GM19239 (cell line): ENCODE measurements around the gene RHO.
"Not testable (repeated sequence)": the region's sequence is repeated elsewhere in the genome, so short reads cannot be mapped to it uniquely, and the experiment has no call there.

Experiments used
- DNase-seq: peaks from one replicate; pipeline ENCODE4 v3.0.0; 2011; ENCODE audit warnings: low spot score; ENCODE audit not compliant: insufficient read length
- FAIRE-seq: peaks from 2 replicates; lab custom pipeline; 2011; peaks lifted over from hg19 to GRCh38; lab: Jason Lieb, UNC

RHO gene

DNA sequence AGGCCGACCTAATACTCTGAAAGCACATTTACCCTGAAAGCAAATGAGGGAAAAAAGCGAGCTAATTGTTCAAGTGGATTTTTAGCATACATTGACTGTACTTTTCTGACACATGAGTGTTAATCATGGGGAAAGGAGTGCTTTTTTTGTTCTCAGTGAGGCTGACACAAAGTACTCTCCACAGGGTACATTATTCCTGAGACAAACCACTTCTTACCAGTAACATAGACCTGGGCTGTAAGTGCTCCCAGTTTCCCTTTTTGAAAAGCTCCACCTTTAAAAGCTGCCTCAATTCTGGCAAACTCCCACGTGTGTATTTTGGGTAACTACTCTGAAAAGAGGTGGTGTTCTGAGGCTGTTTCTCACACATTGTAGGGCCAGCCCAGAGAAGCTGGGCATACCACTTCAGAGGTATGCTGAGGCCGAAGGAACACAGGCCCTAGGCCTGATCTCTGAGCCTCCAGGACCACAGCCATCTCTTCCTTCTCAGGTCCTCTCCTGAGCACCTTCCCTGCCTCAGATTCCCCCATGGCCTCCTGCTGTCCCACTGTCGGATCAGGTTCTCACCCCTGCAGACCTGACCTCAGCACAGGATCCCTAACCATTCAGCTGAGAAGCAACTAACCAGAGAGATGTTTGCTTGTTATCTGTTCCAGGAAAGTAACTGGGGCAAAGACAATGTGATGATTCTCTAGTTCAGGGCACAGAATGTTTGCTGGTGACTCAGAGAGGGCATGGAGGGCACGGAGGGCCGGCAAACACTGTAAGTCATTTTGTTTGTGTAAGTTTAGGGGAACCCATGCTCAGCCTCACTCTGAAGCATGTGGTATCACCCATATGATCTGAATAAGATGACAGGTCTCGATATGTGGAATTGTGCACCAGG is 29.6 kb upstream of the RHO start:
- DNase-seq, FAIRE-seq: not testable (repeated sequence)

DNA sequence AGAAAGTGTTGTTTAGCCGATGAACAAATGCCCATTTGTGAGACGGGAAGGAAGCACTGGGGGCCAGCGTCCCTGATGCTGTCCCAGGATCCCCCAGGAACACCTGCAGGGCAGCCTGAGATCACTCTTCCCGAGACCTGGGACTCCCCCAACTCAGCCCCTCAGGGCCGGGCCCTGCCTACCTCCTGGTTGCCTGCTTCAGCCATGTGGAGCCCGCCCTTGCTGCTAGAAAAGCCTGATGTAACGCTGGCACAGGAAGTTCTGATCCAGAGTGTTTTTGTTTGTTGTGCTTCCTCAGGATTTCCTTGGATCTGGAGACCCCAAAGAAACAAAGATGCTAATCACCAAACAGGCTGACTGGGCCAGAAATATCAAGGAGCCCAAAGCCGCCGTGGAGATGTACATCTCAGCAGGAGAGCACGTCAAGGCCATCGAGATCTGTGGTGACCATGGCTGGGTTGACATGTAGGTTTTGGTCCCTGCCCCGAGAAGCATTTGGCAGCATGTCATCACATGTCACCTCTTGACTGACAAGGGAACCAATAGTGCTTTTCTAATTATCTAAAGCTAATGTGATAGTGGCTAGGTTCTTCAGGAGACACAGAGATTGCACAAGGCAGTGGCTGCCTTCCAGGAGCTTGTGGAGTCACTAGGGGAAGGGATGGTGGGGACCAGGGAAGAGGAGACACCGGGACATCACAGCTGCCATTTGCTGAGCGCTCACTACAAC is 28.7 kb upstream of the RHO start:
- not testable (repeated sequence) for DNase-seq, FAIRE-seq

- DNase-seq = no peak
- FAIRE-seq = no peak
Measured at GRCh38 chr3:129500334-129500658, 28.1 kb upstream of the RHO start.

- FAIRE-seq = no peak
- DNase-seq = no peak
Measured at GRCh38 chr3:129501630-129502029, 26.8 kb upstream of the RHO start.

DNA sequence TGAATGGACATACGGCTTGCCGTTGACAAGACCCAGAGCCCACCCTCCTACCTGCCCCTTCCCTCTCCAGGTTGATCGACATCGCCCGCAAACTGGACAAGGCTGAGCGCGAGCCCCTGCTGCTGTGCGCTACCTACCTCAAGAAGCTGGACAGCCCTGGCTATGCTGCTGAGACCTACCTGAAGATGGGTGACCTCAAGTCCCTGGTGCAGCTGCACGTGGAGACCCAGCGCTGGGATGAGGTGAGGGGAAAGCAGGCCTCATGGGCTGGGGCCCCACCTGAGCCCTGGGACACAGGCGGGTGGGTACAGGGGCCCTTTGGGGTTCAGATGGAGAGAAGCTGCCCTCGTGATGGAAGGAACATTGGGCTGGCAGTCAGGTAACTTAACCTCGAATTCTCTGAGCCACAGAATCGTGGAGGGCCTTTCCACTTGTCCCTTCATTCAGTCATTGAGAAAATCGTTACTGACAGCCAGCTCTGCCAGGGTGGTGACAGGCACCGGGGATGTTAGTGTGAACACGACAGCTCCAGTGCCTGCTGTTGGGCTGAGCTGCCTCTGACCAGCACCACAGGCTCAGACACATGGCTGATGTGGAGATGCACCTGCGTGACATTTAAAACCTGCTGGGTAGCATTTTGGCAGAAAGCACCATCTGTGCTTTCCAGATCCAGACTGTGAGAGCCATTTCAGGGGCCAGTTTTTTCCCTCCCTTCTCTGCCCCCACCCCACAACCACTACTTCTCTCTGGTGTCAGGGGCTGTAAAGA is 25.6 kb upstream of the RHO start:
- no peak for DNase-seq

DNA sequence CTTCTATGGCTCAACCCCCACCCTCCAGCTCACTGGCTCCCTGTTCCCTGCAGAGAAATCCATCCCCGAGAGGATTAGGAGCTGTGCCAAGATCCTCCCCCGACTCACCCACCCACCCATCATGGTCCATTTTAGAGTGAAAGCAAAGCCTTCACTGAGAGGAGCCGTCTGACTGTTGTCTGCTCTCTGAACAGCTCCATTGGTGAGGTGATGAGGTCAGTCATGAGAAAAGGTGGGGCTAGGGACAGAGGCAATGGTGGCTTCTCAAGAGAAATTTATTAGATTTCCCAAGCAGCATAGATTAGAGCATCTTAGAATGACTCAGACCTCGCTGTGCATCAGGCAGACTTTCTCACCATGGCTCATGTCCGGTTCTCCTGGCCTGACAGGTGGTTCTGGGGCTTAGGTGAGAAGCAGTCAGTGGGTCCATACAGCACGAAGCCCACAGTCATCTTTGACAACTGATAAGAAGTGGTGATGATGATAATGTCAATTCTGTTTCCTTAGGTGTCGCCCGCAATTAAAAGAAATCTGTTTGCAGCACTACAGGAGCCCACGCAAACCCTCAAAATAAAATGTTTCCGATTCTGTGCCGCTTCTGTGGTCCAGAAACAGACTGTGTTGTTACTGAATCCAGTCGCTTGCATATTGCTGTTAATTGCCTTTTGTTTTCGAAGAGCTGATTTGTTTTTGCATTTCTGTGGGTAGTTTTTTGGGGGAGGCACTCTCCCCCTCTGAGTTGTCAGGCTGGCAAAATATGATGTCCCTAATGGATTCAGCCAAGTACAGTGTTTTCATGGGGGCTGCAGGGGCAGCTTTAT is 24.8 kb upstream of the RHO start:
- FAIRE-seq (no peak), DNase-seq (no peak)

More for the DNA sequence above, 25.6 kb upstream of the RHO start:
- FAIRE-seq = no peak

DNA sequence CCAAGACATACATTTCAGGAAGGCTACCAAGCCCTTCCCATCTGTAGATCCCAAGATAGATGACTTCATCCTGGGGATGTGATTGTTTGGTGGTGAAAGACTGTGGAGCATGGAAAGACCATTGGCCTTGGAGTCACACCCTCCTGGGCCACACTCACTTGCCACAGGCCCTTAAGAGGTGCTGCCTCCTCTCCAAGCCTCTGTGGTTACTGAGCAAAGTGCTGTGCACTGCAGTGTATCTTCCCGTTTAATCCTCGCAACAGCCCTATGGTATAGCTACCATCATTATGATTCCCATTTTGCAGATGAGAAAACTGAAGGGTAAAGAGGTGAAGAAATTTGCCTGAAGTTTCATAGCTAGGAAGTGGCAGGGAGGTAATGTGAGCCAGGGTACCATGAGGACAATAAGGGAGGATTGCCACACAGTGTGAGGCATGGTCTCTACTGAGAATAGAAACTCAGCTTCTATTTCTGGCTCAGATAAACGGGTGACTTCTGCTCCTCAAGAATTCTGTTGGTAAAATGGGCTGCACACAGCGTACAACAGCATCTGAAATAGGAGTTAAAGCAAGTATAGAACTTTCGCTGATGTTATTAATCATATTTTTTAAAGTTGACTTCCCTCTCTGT is 23.9 kb upstream of the RHO start:
- DNase-seq (no peak), FAIRE-seq (no peak)

DNA sequence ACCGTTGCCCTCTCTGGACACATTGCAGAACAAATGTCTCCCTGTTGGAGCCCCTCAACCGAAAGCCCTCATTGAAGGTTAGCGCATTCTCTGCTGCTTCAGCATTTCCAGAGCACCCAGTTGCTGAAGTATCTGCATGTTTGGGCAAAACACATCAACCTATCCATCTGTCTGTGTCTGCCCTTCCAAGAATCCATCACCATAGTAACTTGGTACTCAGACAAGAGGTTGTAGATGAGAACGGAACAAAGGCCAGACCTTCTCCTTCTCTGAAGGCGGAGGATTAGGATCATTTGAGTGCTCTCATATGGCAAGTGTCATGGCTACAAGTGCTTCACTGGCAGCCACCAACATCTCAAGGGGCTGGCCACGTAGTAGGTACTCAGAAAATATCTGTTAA is 23.1 kb upstream of the RHO start:
- no peak for FAIRE-seq
- DNase-seq = no peak

DNA sequence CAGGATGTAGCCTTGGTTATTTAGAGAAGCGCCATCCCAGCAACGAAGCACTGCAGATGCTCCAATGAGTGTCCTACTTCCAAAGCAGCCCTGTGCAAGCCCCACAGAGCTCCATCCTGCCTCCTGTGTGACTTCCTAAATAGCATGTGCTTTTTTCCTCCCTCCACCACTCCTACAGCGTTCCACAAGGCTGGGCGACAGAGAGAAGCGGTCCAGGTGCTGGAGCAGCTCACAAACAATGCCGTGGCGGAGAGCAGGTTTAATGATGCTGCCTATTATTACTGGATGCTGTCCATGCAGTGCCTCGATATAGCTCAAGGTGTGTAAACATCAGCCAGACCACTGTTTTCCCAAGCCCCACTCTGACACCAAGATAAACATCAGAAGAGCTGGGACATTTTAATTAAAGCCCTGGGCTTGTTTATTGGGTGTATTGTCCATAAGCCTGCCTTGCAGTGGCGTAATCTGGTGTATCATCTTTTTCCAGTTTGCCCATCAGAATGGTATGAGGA is 22.2 kb upstream of the RHO start:
- FAIRE-seq (no peak), DNase-seq (no peak)

GRCh38 chr3:129507181-129507831 is 21.1 kb upstream of the RHO start:
- DNase-seq (no peak), FAIRE-seq (no peak)

- no peak for DNase-seq
- no peak for FAIRE-seq
Measured at GRCh38 chr3:129512595-129512994, 15.8 kb upstream of the RHO start.

DNA sequence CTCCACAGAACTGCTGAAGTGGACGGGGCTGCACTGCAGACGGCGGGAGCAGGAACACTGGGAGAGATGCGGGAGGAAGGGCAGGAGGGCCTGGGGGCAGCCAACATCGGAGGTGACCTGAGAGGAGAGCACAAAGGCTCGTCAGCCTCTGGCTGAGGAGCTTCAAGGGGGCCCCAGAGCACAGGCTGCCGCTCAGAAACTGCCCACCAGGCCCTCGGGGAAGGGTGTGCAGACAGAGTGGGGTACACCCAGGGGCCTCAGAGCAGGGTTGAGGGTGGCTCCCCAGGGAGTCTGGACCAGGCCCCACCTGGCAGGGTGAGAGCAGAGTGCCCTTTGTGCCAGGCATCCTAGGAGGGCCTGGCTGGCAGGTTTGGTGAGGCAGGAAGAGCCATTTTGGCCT is 14.7 kb upstream of the RHO start:
- FAIRE-seq (no peak), DNase-seq (no peak)

GRCh38 chr3:129514110-129514509 is 14.3 kb upstream of the RHO start:
- FAIRE-seq (no peak), DNase-seq (no peak)

- DNase-seq = no peak
- FAIRE-seq = no peak
Measured at GRCh38 chr3:129514563-129514962, 13.9 kb upstream of the RHO start.

- not testable (repeated sequence) for DNase-seq, FAIRE-seq
Measured at GRCh38 chr3:129515108-129515820, 13.2 kb upstream of the RHO start.

GRCh38 chr3:129515821-129516432 is 12.5 kb upstream of the RHO start:
- not testable (repeated sequence) for FAIRE-seq

DNA sequence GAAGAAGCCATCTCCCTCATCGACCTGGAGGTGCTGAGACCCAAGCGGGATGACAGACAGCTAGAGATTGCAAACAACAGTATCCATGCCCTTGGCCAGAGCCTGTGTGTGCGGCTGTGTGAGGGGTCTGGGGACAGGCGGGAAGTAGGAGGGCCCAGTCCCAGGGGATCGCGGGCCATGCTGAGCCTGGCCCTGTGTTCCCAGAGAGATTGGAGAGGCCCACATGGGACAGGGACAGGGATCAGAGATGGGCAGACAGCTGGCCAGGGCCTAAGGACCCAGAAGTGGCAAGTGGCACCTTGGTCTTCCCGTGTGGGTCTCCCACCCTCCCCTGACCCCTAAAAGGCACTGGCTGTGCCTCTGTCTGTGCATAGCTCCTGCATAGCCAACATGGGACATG is 10.9 kb upstream of the RHO start:
- FAIRE-seq (no peak), DNase-seq (no peak)

More at GRCh38 chr3:129515821-129516432, 12.5 kb upstream of the RHO start:
- not testable (repeated sequence) for DNase-seq
